DMS53 treated with DMSO at 0.1 percent for 48 hours (cell line): ENCODE data around the gene ACAP1.
"Not testable (repeated sequence)": the region's sequence is repeated elsewhere in the genome, so short reads cannot be mapped to it uniquely, and the experiment has no call there.

Source experiments
- DNase-seq: peaks from one replicate; lab custom pipeline; 2025; ENCODE audit not compliant: unreplicated experiment; lab: John Stamatoyannopoulos, UW

ACAP1 gene

DNA sequence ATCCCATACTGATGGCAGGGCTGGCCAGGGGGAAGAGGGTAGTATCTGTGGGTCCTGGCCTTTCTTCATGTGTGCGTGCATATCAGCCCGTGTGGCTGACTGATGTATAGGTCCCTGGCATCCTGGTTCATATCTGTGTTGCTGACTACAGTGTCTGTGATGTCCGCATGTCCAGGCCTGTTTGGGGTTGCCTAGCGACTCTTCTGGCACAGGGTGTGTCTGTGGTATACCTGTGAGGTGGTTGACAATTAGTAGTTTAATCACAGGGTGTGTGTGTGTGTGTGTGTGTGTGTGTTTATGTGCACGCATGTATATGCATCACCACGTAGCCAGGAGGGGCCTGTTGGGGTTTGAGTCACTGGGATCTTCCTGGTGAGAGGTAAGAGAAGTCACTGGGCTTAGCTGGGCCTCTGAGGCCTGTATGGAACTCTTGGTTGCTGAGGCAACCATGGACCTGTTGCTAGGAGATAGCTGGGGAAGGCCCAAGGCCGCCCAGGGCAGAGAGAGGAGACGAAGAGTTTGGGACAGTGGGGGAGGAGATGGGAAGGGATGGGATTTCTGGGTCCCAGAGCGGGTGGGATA is 18.0 kb downstream of the ACAP1 start:
- DNase-seq, result no peak

DNA sequence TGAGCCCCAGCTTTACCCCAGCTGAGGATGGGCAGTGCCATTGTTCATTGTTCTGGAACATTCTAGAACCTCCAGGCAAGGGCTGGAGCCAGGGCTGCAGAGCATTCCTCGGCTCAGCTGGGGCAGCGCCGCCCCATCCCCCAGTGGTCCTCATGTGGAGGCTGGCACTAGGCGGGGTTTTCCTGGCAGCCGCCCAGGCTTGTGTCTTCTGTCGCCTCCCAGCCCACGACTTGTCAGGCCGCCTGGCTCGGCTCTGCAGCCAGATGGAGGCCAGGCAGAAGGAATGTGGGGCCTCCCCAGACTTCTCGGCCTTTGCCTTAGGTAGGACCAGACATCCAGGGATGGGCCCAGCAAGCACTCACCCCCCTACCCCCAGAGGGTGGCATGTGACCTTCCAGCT is 18.7 kb downstream of the ACAP1 start, which contains the start of gene TMEM95:
Gene TMEM95, plus strand, starts transcription at position 104 of the 400 bp plus-strand sequence. Its CDS starts 49 bp downstream, at position 153.
- DNase-seq, result no peak

DNA sequence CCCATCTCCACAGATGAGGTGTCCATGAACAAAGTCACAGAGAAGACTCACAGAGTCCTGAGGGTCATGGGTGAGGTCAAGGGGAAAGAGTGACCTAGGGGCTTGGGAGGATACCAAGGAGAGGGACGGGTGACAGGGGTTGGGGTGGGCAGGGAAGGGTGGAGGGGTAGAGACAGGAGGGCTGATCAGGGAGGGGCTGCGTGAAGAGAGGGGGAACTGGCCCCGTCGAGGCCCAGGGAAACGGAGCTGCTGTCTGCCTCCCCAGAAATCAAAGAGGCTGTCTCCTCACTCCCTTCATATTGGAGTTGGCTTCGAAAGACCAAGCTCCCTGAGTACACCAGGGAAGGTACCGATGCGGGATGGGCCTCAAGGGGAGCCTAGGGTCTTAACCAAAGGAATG is 19.2 kb downstream of the ACAP1 start:
- DNase-seq, result no peak

DNA sequence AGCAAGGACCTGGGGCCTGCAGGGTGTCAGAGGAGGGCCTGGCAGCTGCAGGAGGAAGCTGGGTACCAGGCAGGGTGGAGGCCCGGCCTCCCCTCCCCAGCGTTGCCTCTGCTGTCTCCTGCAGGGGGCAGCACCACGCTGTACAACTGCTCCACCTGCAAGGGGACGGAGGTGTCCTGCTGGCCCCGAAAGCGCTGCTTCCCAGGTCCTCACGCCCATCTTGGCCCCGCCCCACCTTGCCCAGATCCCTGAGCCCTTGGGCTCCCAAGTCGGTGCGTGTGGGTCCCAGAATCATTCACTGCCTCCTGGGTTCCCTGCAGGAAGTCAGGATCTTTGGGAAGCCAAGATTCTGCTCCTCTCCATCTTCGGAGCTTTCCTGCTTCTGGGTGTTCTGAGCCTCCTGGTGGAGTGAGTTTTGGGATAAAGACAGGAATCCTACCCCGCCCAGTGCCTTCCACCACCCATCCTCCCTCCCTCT is 19.8 kb downstream of the ACAP1 start:
- peak; percentile 85 for DNase-seq

DNA sequence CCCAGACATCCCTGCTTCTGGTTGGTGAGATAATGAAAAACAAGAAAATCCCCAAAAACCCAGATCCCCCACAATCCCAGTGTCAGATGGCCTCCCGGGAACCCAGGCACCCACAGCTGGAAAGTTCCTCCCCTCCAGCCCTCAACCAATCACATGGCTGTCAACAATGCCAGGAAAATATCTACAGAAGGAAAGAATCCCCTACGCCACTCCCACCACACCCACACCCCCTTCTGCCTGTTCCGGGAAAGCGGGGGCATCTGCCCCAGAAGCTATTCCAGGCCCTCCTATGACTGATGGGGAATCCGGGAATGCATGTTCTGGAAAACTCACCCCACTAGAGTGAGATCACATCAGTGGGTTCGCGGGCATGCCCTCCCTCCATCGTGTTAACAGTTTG is 20.4 kb downstream of the ACAP1 start:
- DNase-seq, result no peak

DNA sequence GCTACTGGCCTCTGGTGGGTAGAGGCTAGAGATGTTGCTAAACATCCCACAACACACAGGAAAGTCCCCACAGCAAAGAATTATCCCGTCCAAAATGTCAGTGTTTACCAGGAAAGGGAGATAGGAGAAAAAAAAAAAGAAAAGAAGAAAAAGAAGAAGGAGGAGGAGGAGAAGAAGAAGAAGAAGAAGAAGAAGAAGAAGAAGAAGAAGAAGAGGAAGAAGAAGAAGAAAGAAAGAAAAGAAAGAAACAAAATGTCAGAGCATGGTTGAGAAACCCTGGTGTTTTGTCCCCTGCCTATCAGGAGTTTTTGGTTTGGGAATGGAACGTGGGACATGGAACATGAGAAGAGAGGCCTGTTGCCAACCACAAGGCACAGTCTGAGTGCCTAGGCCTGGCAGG is 21.1 kb downstream of the ACAP1 start:
- no peak for DNase-seq

DNA sequence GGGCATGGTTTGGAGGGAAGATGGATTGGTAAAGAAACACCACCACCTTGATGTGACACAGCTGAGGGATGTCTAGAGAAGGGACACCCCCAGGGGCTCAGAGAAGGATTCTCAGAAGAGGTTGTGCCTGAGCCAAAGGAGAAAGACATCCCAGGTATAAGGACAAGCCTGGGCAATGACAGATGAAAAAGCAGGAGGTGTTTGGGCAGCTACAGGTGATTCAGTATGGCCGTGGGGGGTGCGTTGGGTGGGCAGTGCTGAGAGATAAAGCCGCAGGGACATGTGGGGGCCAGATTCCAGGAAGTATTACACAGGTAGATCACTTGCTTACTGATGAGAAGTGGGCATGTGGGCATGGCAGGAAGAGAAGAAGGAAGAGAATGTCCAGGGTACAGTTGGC is 25.6 kb downstream of the ACAP1 start:
- no peak for DNase-seq

DNA sequence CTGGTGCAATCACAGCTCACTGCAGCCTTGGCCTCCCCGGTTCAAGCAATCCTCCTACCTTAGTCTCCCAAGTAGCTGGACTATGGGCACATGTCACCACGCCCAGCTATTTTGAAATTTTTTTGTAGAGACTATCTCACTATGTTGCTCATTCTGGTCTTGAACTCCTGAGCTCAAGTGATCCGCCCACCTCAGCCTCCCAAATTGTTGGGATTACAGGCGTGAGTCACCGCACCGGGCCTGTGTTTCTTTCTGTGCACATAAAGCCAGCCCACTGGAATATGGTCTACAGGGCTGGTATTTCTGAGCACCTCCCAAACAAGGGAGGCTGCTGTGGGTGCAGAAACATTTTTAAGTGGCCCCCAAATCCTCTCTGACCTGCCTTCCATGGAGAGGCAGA is 27.0 kb downstream of the ACAP1 start:
- no peak for DNase-seq

DNA sequence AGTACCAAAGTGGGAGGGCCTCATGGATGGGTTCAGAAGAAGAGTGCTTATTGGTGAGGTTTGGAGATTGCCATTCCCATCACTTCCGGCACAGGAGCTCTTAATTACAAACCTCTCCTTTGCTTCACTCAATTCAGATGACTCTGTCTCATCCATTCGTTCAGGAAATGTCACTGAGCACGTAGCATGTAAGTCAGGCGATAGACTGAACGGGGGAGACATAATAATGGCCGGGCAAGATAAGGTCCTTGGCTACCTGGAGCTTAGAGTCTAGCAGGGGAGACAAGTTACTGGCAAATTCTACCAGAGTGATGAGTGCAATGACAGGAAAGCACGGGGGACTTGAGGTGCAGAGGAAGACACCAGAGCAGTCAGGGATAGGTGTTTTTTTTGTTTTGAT is 29.6 kb downstream of the ACAP1 start:
- DNase-seq, result not testable (repeated sequence)

DNA sequence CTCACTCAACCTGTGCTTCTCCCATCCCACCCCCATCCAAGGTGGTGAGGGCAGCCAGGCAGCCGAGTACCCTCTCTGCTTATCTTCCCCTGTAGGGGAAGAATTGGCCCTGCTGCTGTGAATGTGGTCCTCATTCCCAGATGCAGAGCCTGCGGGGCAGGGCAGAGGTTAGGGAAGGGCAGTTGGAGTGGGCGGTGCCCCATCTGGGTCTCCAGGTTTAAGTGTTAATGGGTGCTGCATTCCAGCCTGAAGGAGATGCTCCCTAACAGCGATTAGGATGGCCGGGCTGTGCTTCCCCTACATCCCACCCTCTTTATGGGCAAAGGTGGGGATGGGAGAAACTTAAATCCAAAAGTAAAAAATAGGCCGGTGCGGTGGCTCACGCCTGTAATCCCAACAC is 30.8 kb downstream of the ACAP1 start:
- DNase-seq, result no peak

DNA sequence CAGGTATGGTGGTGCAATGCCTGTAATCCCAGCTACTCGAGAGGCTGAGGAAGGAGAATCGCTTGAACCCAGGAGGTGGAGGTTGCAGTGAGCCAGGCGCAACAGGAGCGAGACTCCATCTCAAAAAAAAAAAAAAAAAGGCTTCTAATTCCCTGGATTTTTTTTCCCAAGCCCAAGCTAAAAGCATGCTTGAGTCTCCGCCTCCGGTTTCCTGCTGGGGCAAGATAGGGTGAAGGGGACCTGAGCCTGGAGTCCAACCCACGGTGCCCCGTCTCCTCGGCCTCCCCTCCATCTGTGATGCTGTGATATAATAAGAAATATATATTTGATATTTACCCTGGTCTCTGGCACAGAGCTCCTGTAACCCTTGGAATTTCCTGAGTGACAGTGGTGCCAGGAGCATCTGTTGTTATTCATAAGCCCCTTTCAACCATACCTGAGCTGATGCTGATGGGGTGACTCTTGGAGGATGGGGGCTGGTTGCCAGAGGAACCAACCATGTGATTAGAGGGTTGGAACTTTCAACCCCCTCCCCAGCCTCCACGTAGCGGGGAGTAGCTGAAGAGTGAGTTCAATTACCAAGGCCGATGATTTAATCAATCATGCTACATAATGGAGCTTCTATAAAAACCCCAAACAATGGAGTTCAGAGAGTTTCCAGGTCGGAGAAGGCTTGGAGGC is 31.7 kb downstream of the ACAP1 start:
- DNase-seq, result no peak

DNA sequence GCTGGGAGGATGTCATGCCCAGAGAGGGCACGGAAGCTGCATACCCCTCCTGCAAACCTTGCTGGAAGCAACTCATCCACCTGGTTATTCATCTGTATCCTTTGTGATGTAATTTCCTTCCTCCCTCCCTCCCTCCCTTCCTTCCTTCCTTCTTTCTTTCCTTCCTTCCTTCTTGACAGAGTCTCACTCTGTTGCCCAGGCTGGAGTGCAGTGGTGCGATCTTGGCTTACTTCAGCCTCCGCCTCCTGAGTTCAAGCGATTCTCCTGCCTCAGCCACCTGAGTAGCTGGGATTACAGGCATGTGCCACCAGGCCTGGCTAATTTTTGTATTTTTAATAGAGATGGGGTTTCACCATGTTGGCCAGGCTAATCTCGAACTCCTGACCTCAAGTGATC is 32.3 kb downstream of the ACAP1 start:
- not testable (repeated sequence) for DNase-seq

DNA sequence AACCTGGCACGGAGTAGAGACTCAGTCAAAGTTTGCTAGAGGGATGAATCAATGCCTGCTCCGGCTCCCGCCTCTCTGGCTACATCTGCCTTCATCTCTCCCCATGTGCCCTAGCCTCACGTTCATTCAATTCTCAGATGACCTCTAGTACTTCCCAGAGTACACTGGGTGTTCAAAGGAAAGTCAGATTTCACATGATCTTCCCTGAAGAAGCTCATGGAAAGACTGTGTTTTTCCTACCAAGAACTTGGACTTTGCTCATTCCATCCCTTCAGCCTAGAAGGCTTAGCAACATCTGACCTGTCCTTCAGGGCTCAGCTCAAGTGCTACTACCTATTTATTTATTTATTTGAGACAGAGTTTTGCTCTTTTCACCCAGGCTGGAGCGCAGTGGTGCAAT is 33.5 kb downstream of the ACAP1 start:
- no peak for DNase-seq

DNA sequence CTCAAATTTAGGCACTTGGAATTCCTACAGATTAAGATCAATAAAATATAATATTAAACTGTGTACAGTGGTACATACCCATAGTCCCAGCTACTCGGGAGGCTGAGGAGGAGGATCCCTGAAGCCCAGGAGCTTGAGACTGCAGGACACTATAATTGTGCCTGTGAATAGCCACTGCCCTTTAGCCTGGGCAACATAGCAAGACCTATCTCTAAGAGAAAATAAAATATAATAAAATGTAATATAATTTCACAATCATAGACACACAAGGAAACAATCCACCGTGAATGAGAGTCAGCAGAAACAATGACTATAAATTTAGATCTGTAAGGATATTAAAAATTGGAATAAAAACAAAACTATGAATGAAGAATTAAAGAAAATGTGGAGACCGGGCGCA is 34.5 kb downstream of the ACAP1 start:
- no peak for DNase-seq

DNA sequence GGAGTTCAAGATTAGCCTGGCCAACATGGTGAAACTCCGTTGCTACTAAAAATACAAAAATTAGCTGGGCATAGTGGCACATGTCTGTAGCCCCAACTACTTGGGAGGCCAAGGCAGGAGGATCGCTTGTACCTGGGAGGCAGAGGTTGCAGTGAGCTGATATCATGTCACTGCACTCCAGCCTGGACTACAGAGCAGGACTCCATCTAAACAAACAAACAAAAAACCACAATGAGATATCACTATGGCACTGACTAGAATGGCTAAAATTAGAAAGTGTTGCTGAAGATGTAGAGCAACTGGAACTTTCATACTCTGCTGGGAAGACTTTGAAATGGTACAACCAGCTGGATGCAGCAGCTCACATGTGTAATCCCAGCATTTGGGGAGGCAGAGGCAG is 38.0 kb downstream of the ACAP1 start:
- no peak for DNase-seq

DNA sequence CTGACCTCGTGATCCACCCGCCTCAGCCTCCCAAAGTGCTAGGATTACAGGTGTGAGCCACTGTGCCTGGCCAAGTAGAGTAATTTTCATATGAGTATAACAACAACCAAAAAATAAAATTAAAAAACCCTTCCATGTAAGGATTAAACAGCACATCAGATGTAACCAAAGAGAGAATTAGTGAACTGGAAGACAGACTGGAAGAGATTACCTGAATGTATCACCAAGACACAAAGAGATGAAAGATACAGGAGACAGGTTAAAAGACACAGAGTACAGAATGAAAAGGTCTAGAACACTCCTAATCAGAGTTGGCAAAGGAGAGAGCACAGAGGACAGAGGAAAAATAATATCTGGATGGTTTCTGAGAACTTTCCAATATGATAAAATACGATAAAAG is 42.8 kb downstream of the ACAP1 start:
- no peak for DNase-seq

DNA sequence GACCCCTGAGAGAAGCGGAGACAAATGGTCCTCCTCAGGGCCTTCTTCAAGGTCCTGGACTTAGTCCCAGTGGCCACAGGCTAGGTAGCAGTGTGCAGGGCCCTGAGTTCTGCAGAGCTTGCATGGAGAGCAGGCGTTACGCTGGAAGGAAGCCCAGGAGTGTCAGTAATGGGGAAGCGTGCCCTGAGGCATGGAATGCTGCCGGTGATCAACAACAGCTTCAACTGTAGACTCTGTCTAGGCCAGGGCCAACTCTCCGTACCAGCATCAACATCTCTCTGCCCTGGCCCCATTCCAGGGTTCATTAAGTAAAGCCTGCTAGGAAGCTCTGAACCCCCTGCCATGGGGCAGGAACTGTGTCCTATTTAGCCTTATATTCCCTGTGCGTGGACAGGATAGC is 44.0 kb downstream of the ACAP1 start:
- DNase-seq, result no peak

DNA sequence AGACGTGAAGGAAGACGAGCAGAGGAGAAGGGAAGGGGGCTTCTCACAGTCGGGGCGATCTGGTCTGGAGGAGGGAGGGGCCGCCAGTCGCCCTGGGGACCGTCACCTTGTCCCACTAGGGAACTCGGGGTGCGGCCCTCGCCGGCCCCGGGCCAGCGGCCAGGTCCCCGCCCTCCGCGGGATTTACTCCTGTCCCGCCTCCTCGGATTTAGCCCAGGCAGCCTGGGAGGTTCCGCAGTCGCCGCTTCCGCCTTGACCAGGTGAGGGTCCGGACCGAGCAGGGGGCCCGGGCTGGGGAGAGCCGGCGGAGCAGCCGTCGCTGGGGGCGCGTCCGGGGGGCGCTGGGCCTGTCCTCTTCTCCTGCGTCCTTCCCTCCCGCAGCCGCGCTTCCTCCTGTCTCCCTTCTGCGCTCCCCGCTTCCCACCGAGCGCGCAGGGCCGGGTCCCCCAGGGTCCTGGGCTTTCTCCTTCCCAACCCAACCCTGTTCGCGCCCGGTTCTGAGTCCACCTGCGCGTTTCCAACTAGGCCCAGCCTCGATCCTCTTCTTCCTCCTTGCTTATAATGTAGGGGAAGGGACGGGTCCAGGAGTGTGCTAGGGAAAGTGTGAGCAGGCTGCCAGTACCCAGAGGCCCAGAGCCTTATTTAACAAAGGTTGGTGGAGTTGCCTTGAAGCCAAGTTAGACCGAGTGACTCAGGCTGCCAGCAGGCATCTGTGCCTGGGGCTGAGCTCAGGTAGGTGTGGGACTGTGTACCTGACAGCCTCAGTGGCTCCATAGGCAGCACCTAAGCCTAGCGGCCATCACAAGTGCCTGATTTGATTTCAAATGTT is 44.7 kb downstream of the ACAP1 start, which contains the start of gene TNK1:
Gene TNK1, plus strand, starts transcription at position 235 of the 829 bp plus-strand sequence. CDS start 1,838 bp downstream, outside the sequence.
- peak; percentile 25 for DNase-seq

DNA sequence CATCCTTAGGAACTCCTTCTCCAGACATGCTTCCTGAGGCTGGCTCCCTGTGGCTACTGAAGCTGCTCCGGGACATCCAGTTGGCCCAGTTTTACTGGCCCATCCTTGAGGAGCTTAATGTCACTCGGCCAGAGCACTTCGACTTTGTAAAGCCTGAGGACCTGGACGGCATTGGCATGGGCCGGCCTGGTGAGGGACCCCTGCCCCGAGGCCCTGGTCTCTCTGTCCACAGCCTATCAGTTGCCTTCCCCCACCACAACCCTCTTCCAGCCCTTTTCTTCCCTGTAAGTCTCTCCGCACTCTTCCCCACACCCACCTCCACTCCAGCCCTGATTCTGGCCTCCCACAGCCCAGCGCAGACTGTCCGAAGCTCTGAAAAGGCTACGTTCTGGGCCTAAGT is 46.6 kb downstream of the ACAP1 start:
- no peak for DNase-seq

DNA sequence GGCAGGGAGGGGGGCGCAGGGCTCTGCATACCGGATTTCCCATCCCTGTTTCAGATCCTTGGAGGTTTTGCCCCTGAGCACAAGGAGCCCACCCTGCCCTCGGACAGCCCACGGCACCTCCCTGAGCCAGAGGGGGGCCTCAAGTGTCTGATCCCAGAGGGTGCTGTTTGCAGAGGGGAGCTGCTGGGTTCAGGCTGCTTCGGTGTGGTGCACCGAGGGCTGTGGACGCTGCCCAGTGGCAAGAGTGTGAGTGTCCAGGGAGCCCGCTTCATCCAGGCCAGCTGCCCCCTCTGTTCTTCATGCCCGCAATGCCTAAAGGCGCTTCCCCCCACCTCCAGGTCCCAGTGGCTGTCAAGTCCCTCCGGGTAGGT is 47.0 kb downstream of the ACAP1 start:
- DNase-seq, result no peak

DNA sequence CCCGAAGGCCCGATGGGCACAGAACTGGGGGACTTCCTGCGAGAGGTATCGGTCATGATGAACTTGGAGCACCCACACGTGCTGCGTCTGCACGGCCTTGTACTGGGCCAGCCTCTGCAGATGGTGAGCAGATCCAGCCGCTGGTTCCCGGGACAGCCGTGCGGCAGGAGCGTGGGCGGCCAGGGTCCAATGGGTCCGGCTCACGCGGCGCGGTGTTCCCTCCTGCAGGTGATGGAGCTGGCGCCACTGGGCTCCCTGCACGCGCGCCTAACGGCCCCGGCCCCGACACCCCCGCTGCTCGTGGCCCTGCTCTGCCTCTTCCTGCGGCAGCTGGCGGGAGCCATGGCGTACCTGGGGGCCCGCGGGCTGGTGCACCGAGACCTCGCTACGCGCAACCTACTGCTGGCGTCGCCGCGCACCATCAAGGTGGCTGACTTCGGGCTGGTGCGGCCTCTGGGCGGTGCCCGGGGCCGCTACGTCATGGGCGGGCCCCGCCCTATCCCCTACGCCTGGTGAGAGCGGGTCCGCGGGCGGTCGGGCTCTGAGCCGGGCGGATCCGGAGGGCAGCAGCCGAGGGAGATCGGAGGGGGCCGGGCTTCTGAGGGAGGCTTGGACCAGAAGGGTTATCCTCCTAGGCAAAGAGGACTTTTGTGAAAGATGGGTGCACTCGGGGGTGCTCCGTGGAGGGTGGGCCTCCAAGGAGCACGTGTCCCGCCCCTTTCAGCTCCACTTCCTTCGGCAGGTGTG is 47.6 kb downstream of the ACAP1 start:
- DNase-seq, result no peak
